Measurements from ENCODE around the gene PDZRN4.
"Not testable (repeated sequence)": the region's sequence is repeated elsewhere in the genome, so short reads cannot be mapped to it uniquely, and the experiment has no call there.

Gene PDZRN4

GRCh38 chr12:41188058-41188840, at the start of gene PDZRN4:
TSS of gene PDZRN4 (plus strand) at chr12:41188320.
- no peak for DNase-seq (ENCODE audit: low read depth in 1 of 2, low spot score in 1 of 2)

GRCh38 chr12:41140117-41140516, 48.0 kb upstream of the PDZRN4 start:
- no peak for DNase-seq (ENCODE audit: low read depth in 1 of 2, low spot score in 1 of 2)

- no peak for DNase-seq (ENCODE audit: low read depth in 1 of 2, low spot score in 1 of 2)
Measured at GRCh38 chr12:41141104-41141503, 47.0 kb upstream of the PDZRN4 start.

- no peak for DNase-seq (ENCODE audit: low read depth in 1 of 2, low spot score in 1 of 2)
Measured at GRCh38 chr12:41142376-41142775, 45.7 kb upstream of the PDZRN4 start.

GRCh38 chr12:41151793-41152192, 36.3 kb upstream of the PDZRN4 start:
- DNase-seq (ENCODE audit: low read depth in 1 of 2, low spot score in 1 of 2): no peak

GRCh38 chr12:41162461-41162860, 25.7 kb upstream of the PDZRN4 start:
- no peak for DNase-seq (ENCODE audit: low read depth in 1 of 2, low spot score in 1 of 2)

- no peak for DNase-seq (ENCODE audit: low read depth in 1 of 2, low spot score in 1 of 2)
Measured at GRCh38 chr12:41167701-41168100, 20.4 kb upstream of the PDZRN4 start.

GRCh38 chr12:41174602-41175001, 13.5 kb upstream of the PDZRN4 start:
- no peak for DNase-seq (ENCODE audit: low read depth in 1 of 2, low spot score in 1 of 2)

- DNase-seq (ENCODE audit: low read depth in 1 of 2, low spot score in 1 of 2): not testable (repeated sequence)
Measured at GRCh38 chr12:41179507-41179906, 8.6 kb upstream of the PDZRN4 start.

GRCh38 chr12:41184864-41185263, 3.3 kb upstream of the PDZRN4 start:
- DNase-seq (ENCODE audit: low read depth in 1 of 2, low spot score in 1 of 2): no peak

- no peak for DNase-seq (ENCODE audit: low read depth in 1 of 2, low spot score in 1 of 2)
Measured at GRCh38 chr12:41186026-41186425, 2.1 kb upstream of the PDZRN4 start.

- DNase-seq (ENCODE audit: low read depth in 1 of 2, low spot score in 1 of 2): no peak
Measured at GRCh38 chr12:41188841-41189394, 798 bp downstream of the PDZRN4 start.

GRCh38 chr12:41189395-41190251, 1.5 kb downstream of the PDZRN4 start:
- DNase-seq (ENCODE audit: low read depth in 1 of 2, low spot score in 1 of 2): no peak

- DNase-seq (ENCODE audit: low read depth in 1 of 2, low spot score in 1 of 2): no peak
Measured at GRCh38 chr12:41190338-41190737, 2.2 kb downstream of the PDZRN4 start.

GRCh38 chr12:41191549-41191948, 3.4 kb downstream of the PDZRN4 start:
- not testable (repeated sequence) for DNase-seq (ENCODE audit: low read depth in 1 of 2, low spot score in 1 of 2)

- DNase-seq (ENCODE audit: low read depth in 1 of 2, low spot score in 1 of 2): no peak
Measured at GRCh38 chr12:41193311-41193710, 5.2 kb downstream of the PDZRN4 start.

- DNase-seq (ENCODE audit: low read depth in 1 of 2, low spot score in 1 of 2): no peak
Measured at GRCh38 chr12:41202051-41202450, 13.9 kb downstream of the PDZRN4 start.

GRCh38 chr12:41205070-41205709, 17.1 kb downstream of the PDZRN4 start:
- no peak for DNase-seq (ENCODE audit: low read depth in 1 of 2, low spot score in 1 of 2)

- DNase-seq (ENCODE audit: low read depth in 1 of 2, low spot score in 1 of 2): no peak
Measured at GRCh38 chr12:41206298-41206697, 18.2 kb downstream of the PDZRN4 start.

- DNase-seq (ENCODE audit: low read depth in 1 of 2, low spot score in 1 of 2): no peak
Measured at GRCh38 chr12:41211448-41211847, 23.3 kb downstream of the PDZRN4 start.

- no peak for DNase-seq (ENCODE audit: low read depth in 1 of 2, low spot score in 1 of 2)
Measured at GRCh38 chr12:41212625-41213024, 24.5 kb downstream of the PDZRN4 start.

Data from activated T-helper 1 cell treated with anti-CD3 and anti-CD28 coated beads, Interleukin-2, amount 50 U/mL, for 16 hours (primary cell).